ENCODE data around the gene UBA52. TPM values are rescaled to one million over a fixed set of nuclear protein-coding genes. Genes with fewer than 3 reads are reported as not detected.

Gene UBA52
- total RNA-seq, 1 donor from 2014 or later = 625 TPM

GRCh38 chr19:18588611-18589379, 17.1 kb downstream of the UBA52 start, which contains the start of gene REX1BD:
REX1BD (plus strand) TSS chr19:18588798; CDS start chr19:18588802, 4 bp downstream.
- Mint-ChIP-seq H3K36me3 (peaks cover 2% of the 10 kb centered on the region), H3K4me3 (peak within 1 kb of the TSS; percentile 88), H3K4me1 (peaks cover 23% of the 10 kb centered on the region), H3K27ac (peak within 1 kb of the TSS; percentile 70), H3K27me3 (ENCODE audit: insufficient read depth, low read depth) (peaks cover 23% of the 10 kb centered on the region), H3K9me3 (peaks cover 3% of the 10 kb centered on the region)
- peaks cover 6% of the 10 kb centered on the region for H3K4me1 ChIP-seq
- peak within 1 kb of the TSS; percentile 66 for H3K27ac ChIP-seq
- peaks cover 6% of the 10 kb centered on the region for H3K27me3 ChIP-seq
- DNase-seq (ENCODE audit: low spot score) = peak; percentile 92
- peak within 1 kb of the TSS; percentile 87 for H3K4me3 ChIP-seq
- H3K79me2 ChIP-seq (ENCODE audit: low read depth) = no peaks in the 10 kb centered on the region
- peak within 1 kb of the TSS; percentile 61 for H2AFZ ChIP-seq (replicated peaks)
- no peaks in the 10 kb centered on the region for H3K9me3 ChIP-seq (ENCODE audit: low read depth)
- peaks cover 48% of the 10 kb centered on the region for H3F3A ChIP-seq (ENCODE audit: low read depth)
- H4K20me1 ChIP-seq (ENCODE audit: low read depth) = peaks cover 7% of the 10 kb centered on the region
- peak within 1 kb of the TSS; percentile 51 for H3K9ac ChIP-seq
- TF ChIP-seq EZH2 (IDR thresholded peaks at IDR 0.05) (no peak), EZH2phosphoT487 (IDR thresholded peaks at IDR 0.05) (no peak), CTCF (IDR thresholded peaks at IDR 0.05) (peak; percentile 94)
- H3K36me3 ChIP-seq = no peaks in the 10 kb centered on the region
- peak within 1 kb of the TSS; percentile 87 for H3K4me2 ChIP-seq

GRCh38 chr19:18589380-18590272, 18.0 kb downstream of the UBA52 start:
- peaks cover 25% of the 10 kb centered on the region for H3K4me1 Mint-ChIP-seq
- peak overlapping the region; percentile 66 for H3K27ac ChIP-seq
- DNase-seq (ENCODE audit: low spot score) = peak; percentile 90
- peaks cover 3% of the 10 kb centered on the region for H3K9me3 Mint-ChIP-seq
- no peaks in the 10 kb centered on the region for H3K79me2 ChIP-seq (ENCODE audit: low read depth)
- no peak overlapping the region for H2AFZ ChIP-seq (replicated peaks)
- H3K27me3 ChIP-seq = peaks cover 10% of the 10 kb centered on the region
- H3K27ac Mint-ChIP-seq = peak overlapping the region; percentile 46
- H3K4me3 ChIP-seq = peak overlapping the region; percentile 87
- peaks cover 10% of the 10 kb centered on the region for H3K4me1 ChIP-seq
- peaks cover 7% of the 10 kb centered on the region for H4K20me1 ChIP-seq (ENCODE audit: low read depth)
- no peaks in the 10 kb centered on the region for H3K9me3 ChIP-seq (ENCODE audit: low read depth)
- peak overlapping the region; percentile 51 for H3K9ac ChIP-seq
- peaks cover 51% of the 10 kb centered on the region for H3F3A ChIP-seq (ENCODE audit: low read depth)
- no peaks in the 10 kb centered on the region for H3K36me3 ChIP-seq
- TF ChIP-seq CTCF (IDR thresholded peaks at IDR 0.05) = peak; percentile 21
- TF ChIP-seq EZH2 (IDR thresholded peaks at IDR 0.05) = no peak
- H3K4me2 ChIP-seq = peak overlapping the region; percentile 87
- peaks cover 2% of the 10 kb centered on the region for H3K36me3 Mint-ChIP-seq
- H3K27me3 Mint-ChIP-seq (ENCODE audit: insufficient read depth, low read depth) = peaks cover 21% of the 10 kb centered on the region
- peak overlapping the region; percentile 88 for H3K4me3 Mint-ChIP-seq

GRCh38 chr19:18590273-18591272, 18.9 kb downstream of the UBA52 start:
- Histone ChIP-seq H3F3A (ENCODE audit: low read depth) (peaks cover 55% of the 10 kb centered on the region), H3K9me3 (ENCODE audit: low read depth) (no peaks in the 10 kb centered on the region), H3K79me2 (ENCODE audit: low read depth) (no peaks in the 10 kb centered on the region), H3K36me3 (no peaks in the 10 kb centered on the region), H4K20me1 (ENCODE audit: low read depth) (peaks cover 7% of the 10 kb centered on the region), H3K9ac (no peak overlapping the region), H3K4me1 (peaks cover 18% of the 10 kb centered on the region), H3K27me3 (peaks cover 19% of the 10 kb centered on the region), H3K27ac (peak overlapping the region; percentile 66), H3K4me3 (peak overlapping the region; percentile 87), H2AFZ (replicated peaks) (peak overlapping the region; percentile 3), H3K4me2 (peak overlapping the region; percentile 87)
- Mint-ChIP-seq H3K9me3 (peaks cover 3% of the 10 kb centered on the region), H3K4me3 (peak overlapping the region; percentile 88), H3K4me1 (peaks cover 30% of the 10 kb centered on the region), H3K27me3 (ENCODE audit: insufficient read depth, low read depth) (peaks cover 20% of the 10 kb centered on the region), H3K36me3 (peaks cover 2% of the 10 kb centered on the region), H3K27ac (peak overlapping the region; percentile 71)
- peak; percentile 98 for DNase-seq (ENCODE audit: low spot score)
- TF ChIP-seq CTCF (IDR thresholded peaks at IDR 0.05) (peak; percentile 70), EZH2phosphoT487 (IDR thresholded peaks at IDR 0.05) (no peak), EZH2 (IDR thresholded peaks at IDR 0.05) (peak; percentile 21)
